Measurements from ENCODE around the gene SPDYE6.
"Not testable (repeated sequence)": the region's sequence is repeated elsewhere in the genome, so short reads cannot be mapped to it uniquely, and the experiment has no call there.

DNA sequence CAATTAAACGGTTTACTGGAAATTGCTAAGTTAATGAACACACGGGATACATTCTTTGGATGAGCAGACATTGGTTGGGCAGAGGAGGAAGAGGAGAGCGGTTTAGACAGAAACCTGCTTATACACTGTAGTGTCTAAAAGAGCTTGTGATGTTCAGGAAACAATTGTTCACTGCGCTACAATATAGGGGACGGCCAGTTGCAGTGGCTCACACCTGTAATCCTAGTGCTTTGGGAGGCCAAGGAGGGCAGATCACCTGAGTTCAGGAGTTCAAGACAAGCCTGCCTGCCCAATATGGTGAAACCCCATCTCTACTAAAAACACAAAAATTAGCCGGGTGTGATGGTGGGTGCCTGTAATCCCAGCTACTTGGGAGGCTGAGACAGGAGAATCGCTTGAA lies 20.7 kb downstream of the SPDYE6 start:
- TF ChIP-seq, protein P1, sequence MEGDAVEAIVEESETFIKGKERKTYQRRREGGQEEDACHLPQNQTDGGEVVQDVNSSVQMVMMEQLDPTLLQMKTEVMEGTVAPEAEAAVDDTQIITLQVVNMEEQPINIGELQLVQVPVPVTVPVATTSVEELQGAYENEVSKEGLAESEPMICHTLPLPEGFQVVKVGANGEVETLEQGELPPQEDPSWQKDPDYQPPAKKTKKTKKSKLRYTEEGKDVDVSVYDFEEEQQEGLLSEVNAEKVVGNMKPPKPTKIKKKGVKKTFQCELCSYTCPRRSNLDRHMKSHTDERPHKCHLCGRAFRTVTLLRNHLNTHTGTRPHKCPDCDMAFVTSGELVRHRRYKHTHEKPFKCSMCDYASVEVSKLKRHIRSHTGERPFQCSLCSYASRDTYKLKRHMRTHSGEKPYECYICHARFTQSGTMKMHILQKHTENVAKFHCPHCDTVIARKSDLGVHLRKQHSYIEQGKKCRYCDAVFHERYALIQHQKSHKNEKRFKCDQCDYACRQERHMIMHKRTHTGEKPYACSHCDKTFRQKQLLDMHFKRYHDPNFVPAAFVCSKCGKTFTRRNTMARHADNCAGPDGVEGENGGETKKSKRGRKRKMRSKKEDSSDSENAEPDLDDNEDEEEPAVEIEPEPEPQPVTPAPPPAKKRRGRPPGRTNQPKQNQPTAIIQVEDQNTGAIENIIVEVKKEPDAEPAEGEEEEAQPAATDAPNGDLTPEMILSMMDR (IDR thresholded peaks at IDR 0.05), result not testable (repeated sequence)
- TF ChIP-seq, protein P2, sequence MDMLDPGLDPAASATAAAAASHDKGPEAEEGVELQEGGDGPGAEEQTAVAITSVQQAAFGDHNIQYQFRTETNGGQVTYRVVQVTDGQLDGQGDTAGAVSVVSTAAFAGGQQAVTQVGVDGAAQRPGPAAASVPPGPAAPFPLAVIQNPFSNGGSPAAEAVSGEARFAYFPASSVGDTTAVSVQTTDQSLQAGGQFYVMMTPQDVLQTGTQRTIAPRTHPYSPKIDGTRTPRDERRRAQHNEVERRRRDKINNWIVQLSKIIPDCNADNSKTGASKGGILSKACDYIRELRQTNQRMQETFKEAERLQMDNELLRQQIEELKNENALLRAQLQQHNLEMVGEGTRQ (IDR thresholded peaks at IDR 0.05; ENCODE audit: borderline replicate concordance, low read depth, low read length), result not testable (repeated sequence)
- TF ChIP-seq EP300 (IDR thresholded peaks at IDR 0.05; ENCODE audit: borderline replicate concordance in 1 of 2, low read depth in 1 of 2, low read length in 1 of 2); YY1 (IDR thresholded peaks at IDR 0.05; ENCODE audit: low read depth); POLR2AphosphoS5 (IDR thresholded peaks at IDR 0.05; ENCODE audit: low read depth, low read length); GATA2 (CRISPR knock-in tag; IDR thresholded peaks at IDR 0.05); TEAD4 (IDR thresholded peaks at IDR 0.05; ENCODE audit: borderline replicate concordance, insufficient read depth); RAD21 (IDR thresholded peaks at IDR 0.05; ENCODE audit: low read length): not testable (repeated sequence)
- TF ChIP-seq, protein P3, sequence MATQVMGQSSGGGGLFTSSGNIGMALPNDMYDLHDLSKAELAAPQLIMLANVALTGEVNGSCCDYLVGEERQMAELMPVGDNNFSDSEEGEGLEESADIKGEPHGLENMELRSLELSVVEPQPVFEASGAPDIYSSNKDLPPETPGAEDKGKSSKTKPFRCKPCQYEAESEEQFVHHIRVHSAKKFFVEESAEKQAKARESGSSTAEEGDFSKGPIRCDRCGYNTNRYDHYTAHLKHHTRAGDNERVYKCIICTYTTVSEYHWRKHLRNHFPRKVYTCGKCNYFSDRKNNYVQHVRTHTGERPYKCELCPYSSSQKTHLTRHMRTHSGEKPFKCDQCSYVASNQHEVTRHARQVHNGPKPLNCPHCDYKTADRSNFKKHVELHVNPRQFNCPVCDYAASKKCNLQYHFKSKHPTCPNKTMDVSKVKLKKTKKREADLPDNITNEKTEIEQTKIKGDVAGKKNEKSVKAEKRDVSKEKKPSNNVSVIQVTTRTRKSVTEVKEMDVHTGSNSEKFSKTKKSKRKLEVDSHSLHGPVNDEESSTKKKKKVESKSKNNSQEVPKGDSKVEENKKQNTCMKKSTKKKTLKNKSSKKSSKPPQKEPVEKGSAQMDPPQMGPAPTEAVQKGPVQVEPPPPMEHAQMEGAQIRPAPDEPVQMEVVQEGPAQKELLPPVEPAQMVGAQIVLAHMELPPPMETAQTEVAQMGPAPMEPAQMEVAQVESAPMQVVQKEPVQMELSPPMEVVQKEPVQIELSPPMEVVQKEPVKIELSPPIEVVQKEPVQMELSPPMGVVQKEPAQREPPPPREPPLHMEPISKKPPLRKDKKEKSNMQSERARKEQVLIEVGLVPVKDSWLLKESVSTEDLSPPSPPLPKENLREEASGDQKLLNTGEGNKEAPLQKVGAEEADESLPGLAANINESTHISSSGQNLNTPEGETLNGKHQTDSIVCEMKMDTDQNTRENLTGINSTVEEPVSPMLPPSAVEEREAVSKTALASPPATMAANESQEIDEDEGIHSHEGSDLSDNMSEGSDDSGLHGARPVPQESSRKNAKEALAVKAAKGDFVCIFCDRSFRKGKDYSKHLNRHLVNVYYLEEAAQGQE (IDR thresholded peaks at IDR 0.05; ENCODE audit: low read depth, low read length), result not testable (repeated sequence)
- TF ChIP-seq, protein P4, sequence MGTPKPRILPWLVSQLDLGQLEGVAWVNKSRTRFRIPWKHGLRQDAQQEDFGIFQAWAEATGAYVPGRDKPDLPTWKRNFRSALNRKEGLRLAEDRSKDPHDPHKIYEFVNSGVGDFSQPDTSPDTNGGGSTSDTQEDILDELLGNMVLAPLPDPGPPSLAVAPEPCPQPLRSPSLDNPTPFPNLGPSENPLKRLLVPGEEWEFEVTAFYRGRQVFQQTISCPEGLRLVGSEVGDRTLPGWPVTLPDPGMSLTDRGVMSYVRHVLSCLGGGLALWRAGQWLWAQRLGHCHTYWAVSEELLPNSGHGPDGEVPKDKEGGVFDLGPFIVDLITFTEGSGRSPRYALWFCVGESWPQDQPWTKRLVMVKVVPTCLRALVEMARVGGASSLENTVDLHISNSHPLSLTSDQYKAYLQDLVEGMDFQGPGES (IDR thresholded peaks at IDR 0.05; ENCODE audit: low read depth, low read length), result not testable (repeated sequence)
- TF ChIP-seq, protein P5, sequence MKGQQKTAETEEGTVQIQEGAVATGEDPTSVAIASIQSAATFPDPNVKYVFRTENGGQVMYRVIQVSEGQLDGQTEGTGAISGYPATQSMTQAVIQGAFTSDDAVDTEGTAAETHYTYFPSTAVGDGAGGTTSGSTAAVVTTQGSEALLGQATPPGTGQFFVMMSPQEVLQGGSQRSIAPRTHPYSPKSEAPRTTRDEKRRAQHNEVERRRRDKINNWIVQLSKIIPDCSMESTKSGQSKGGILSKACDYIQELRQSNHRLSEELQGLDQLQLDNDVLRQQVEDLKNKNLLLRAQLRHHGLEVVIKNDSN (IDR thresholded peaks at IDR 0.05; ENCODE audit: borderline replicate concordance, low read depth), result not testable (repeated sequence)

Measured in SK-N-SH (cell line).